ENCODE measurements around the gene FSHR. TPM values are rescaled to one million over a fixed set of nuclear protein-coding genes. Genes with fewer than 3 reads are reported as not detected.

Gene FSHR
- total RNA-seq, 2 donors from 2014 or later = not detected

DNA sequence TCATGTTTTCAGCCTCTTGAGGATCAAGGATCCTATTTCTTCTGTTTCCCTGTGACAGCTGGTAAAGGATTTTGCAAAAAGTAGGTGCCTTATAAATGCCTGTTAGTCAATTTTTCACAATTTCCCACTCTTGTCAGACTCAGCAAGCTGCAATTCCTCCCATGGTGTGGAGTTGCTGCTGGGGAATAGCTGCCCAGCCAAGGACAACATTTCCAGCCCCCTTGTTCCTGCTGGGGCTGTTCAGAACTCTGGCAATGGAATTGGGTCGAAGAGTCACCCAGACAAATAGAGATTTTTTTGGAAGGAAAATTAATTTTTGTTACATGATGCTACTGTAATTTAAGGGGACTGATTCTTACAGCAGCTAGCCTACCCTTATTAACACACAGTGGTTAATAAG, 43.7 kb downstream of the FSHR start:
- DNase-seq (ENCODE audit: low spot score) (no peak), ATAC-seq (ENCODE audit: insufficient number of reproducible peaks, low FRiP score, low read depth) (no peak)
- Histone ChIP-seq H3K4me3 (no peak overlapping the region), H3K36me3 (no peaks in the 10 kb centered on the region), H3K9me3 (no peaks in the 10 kb centered on the region), H3K27me3 (replicated peaks; ENCODE audit: insufficient read depth) (no peaks in the 10 kb centered on the region), H3K4me1 (ENCODE audit: control insufficient read depth in 1 of 2, low read depth in 2 of 2) (no peaks in the 10 kb centered on the region), H3K27ac (no peak overlapping the region)
- TF ChIP-seq, protein P1, sequence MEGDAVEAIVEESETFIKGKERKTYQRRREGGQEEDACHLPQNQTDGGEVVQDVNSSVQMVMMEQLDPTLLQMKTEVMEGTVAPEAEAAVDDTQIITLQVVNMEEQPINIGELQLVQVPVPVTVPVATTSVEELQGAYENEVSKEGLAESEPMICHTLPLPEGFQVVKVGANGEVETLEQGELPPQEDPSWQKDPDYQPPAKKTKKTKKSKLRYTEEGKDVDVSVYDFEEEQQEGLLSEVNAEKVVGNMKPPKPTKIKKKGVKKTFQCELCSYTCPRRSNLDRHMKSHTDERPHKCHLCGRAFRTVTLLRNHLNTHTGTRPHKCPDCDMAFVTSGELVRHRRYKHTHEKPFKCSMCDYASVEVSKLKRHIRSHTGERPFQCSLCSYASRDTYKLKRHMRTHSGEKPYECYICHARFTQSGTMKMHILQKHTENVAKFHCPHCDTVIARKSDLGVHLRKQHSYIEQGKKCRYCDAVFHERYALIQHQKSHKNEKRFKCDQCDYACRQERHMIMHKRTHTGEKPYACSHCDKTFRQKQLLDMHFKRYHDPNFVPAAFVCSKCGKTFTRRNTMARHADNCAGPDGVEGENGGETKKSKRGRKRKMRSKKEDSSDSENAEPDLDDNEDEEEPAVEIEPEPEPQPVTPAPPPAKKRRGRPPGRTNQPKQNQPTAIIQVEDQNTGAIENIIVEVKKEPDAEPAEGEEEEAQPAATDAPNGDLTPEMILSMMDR (IDR thresholded peaks at IDR 0.05) = no peak

DNA sequence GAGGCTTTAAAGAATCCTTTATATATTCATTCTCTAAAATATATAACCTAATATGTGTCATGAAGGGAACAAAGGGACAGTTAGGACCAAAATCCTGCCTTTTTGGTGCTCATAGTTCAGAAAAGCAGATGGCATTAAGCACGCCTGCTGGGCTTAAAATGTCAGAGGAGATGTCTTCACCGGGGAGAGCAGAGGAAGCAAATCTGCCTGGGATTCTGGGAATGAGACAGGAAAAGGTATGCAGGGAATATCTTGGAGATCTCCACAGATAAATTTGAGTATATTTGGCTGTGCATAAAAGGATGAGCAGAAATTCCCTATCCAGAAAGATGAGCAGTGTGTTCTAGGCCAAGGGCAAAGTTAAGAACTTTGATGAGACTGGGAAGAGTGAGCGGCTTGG, 45.5 kb downstream of the FSHR start:
- Histone ChIP-seq H3K27ac (no peak overlapping the region), H3K4me1 (ENCODE audit: control insufficient read depth in 1 of 2, low read depth in 2 of 2) (no peaks in the 10 kb centered on the region), H3K9me3 (no peaks in the 10 kb centered on the region), H3K4me3 (no peak overlapping the region), H3K27me3 (replicated peaks; ENCODE audit: insufficient read depth) (no peaks in the 10 kb centered on the region), H3K36me3 (no peaks in the 10 kb centered on the region)
- TF ChIP-seq, protein P1 (IDR thresholded peaks at IDR 0.05) = no peak
- ATAC-seq (ENCODE audit: insufficient number of reproducible peaks, low FRiP score, low read depth) (no peak), DNase-seq (ENCODE audit: low spot score) (no peak)

DNA sequence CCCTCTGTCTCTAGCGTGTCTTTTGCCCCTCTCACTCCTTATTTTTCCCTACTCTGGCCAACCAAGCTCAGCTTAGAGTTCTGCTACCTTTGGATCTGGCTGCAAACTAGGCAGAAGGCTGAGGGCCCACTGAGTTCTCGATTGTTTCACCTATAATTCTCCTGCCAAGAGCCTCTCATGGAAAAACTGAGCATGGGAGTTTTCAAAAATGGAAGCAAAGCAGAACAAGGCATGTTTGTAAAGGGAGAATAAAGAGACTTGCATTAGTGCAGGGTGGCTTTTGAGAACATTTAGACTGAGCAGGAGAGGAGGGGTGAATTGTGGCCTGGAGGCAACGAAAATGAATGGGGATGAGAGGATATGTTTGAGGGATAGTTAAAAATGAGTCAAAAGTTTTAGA, 45.9 kb downstream of the FSHR start:
- Histone ChIP-seq H3K27me3 (replicated peaks; ENCODE audit: insufficient read depth) (no peaks in the 10 kb centered on the region), H3K27ac (no peak overlapping the region), H3K9me3 (no peaks in the 10 kb centered on the region), H3K4me3 (no peak overlapping the region), H3K36me3 (no peaks in the 10 kb centered on the region), H3K4me1 (ENCODE audit: control insufficient read depth in 1 of 2, low read depth in 2 of 2) (no peaks in the 10 kb centered on the region)
- ATAC-seq (ENCODE audit: insufficient number of reproducible peaks, low FRiP score, low read depth) (no peak), DNase-seq (ENCODE audit: low spot score) (no peak)
- TF ChIP-seq, protein P1 (IDR thresholded peaks at IDR 0.05) = no peak

DNA sequence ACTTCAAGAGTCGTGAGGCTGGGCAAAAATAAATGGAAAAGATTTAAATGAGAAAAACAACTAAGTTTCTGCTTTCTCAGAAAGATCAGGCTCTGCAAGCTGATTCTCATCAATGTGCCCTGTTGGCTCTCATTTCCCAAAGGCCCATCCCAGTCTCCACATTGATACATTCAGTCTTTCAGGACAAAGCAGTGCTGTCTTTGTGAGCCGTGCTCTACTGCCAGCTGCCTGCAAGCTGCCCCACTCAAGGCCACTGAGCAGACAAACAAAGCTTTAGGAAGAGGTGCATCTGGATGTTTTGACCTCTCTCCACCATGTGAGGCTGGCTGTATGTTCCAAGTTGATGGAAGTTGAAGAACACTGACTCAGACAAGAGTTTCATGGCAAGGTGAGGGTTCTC, 48.8 kb downstream of the FSHR start:
- H3K36me3 ChIP-seq = no peaks in the 10 kb centered on the region
- no peak overlapping the region for H3K27ac ChIP-seq

DNA sequence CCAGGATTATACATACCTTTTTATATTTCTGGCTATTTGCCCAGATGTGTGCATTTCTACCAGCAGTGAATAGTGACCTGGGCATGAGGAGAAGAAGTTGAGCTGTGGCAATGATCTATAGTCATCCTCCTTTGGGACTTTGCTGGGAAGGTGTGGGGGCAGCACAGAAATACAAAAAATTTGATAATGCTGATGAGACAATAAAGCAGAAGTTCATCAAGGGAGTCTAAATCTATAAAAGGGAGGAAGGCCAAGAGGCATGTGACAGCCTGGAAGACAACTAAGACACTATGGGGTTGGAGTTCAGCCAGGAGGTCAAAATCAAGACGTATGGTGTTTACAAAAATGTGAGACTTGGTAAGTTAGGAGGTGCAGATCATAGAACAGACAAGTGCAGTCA, 52.2 kb downstream of the FSHR start:
- TF ChIP-seq, protein P1 (IDR thresholded peaks at IDR 0.05) = no peak
- Histone ChIP-seq H3K27me3 (replicated peaks; ENCODE audit: insufficient read depth) (no peaks in the 10 kb centered on the region), H3K36me3 (no peaks in the 10 kb centered on the region), H3K4me3 (no peak overlapping the region), H3K9me3 (no peaks in the 10 kb centered on the region), H3K27ac (no peak overlapping the region), H3K4me1 (ENCODE audit: control insufficient read depth in 1 of 2, low read depth in 2 of 2) (no peaks in the 10 kb centered on the region)
- DNase-seq (ENCODE audit: low spot score) (no peak), ATAC-seq (ENCODE audit: insufficient number of reproducible peaks, low FRiP score, low read depth) (no peak)

More for the DNA sequence above, 48.8 kb downstream of the FSHR start:
- DNase-seq (ENCODE audit: low spot score) (no peak), ATAC-seq (ENCODE audit: insufficient number of reproducible peaks, low FRiP score, low read depth) (no peak)
- no peak overlapping the region for H3K4me3 ChIP-seq
- no peaks in the 10 kb centered on the region for H3K27me3 ChIP-seq (replicated peaks; ENCODE audit: insufficient read depth)
- no peaks in the 10 kb centered on the region for H3K9me3 ChIP-seq
- TF ChIP-seq, protein P1 (IDR thresholded peaks at IDR 0.05) = no peak
- H3K4me1 ChIP-seq (ENCODE audit: control insufficient read depth in 1 of 2, low read depth in 2 of 2) = no peaks in the 10 kb centered on the region
